Measurements from ENCODE around the gene KIAA1217. TPM values are rescaled to one million over a fixed set of nuclear protein-coding genes. Genes with fewer than 3 reads are reported as not detected.

KIAA1217 gene
- polyA plus RNA-seq, 3 donors = not detected

GRCh38 chr10:24310104-24310503 lies 101.2 kb downstream of the KIAA1217 start:
- H3K4me1 Mint-ChIP-seq = no peaks in the 10 kb centered on the region
- H3K4me2 ChIP-seq (replicated peaks; ENCODE audit: extremely low read depth, low read length, poor library complexity, severe bottlenecking) = no peak overlapping the region
- intact Hi-C loops (cut with micrococcal nuclease) = no loop called here
- no peak overlapping the region for H3K27ac Mint-ChIP-seq
- H3K27me3 ChIP-seq (ENCODE audit: control insufficient read depth in 2 of 2, insufficient read depth in 2 of 2, low read length in 2 of 2) = no peaks in the 10 kb centered on the region
- H3K4me1 ChIP-seq (ENCODE audit: control insufficient read depth in 1 of 2, insufficient read depth in 2 of 2, low read length in 2 of 2) = no peaks in the 10 kb centered on the region
- no peaks in the 10 kb centered on the region for H3K36me3 ChIP-seq (replicated peaks in 1 of 2; ENCODE audit: control insufficient read depth in 1 of 2, insufficient read depth in 2 of 2, low read length in 2 of 2)
- no peak overlapping the region for H3K9ac ChIP-seq (ENCODE audit: insufficient read depth, low read length, poor library complexity, severe bottlenecking)
- peaks cover 0 to 2% (median 2%) of the 10 kb centered on the region in 3 donors for H3K27me3 Mint-ChIP-seq (ENCODE audit: low read depth in 3 of 3)
- H3K9me3 Mint-ChIP-seq = peaks cover 0 to 16% (median 9%) of the 10 kb centered on the region in 7 donors
- DNase-seq = no peak
- H3K27ac ChIP-seq (ENCODE audit: low read depth in 1 of 2, low read length in 2 of 2) = no peak overlapping the region
- TF ChIP-seq CTCF (IDR thresholded peaks at IDR 0.05) = no peak
- H2AFZ ChIP-seq (ENCODE audit: insufficient read depth, low read depth, low read length, poor library complexity, severe bottlenecking) = no peak overlapping the region
- no peaks in the 10 kb centered on the region for H3K9me3 ChIP-seq (replicated peaks in 1 of 2; ENCODE audit: control insufficient read depth in 1 of 2, insufficient read depth in 1 of 2, low read length in 2 of 2)
- no peak overlapping the region for H3K4me3 Mint-ChIP-seq
- H3K4me3 ChIP-seq (replicated peaks in 1 of 3; ENCODE audit: low read depth in 2 of 3, low read length in 3 of 3) = no peak overlapping the region
- H3K79me2 ChIP-seq (ENCODE audit: insufficient read depth, low read length) = no peaks in the 10 kb centered on the region
- H4K20me1 ChIP-seq (ENCODE audit: insufficient read depth, low read length) = no peaks in the 10 kb centered on the region
- no peaks in the 10 kb centered on the region for H3K36me3 Mint-ChIP-seq
- no CpG with 5 or more reads among the region's 5 CpGs for WGBS (ENCODE audit: insufficient coverage)

- no peaks in the 10 kb centered on the region for H3K4me1 Mint-ChIP-seq
- 77% methylated on average over 5 of the region's 6 CpGs for WGBS (ENCODE audit: insufficient coverage)
Observed at GRCh38 chr10:24311888-24312287, 103.0 kb downstream of the KIAA1217 start.

More at GRCh38 chr10:24311888-24312287, 103.0 kb downstream of the KIAA1217 start:
- TF ChIP-seq CTCF (IDR thresholded peaks at IDR 0.05) = no peak
- intact Hi-C loops (cut with micrococcal nuclease) = no loop called here
- H3K9me3 Mint-ChIP-seq = peaks cover 0 to 16% (median 6%) of the 10 kb centered on the region in 7 donors
- Histone ChIP-seq H4K20me1 (ENCODE audit: insufficient read depth, low read length) (no peaks in the 10 kb centered on the region), H3K36me3 (replicated peaks in 1 of 2; ENCODE audit: control insufficient read depth in 1 of 2, insufficient read depth in 2 of 2, low read length in 2 of 2) (no peaks in the 10 kb centered on the region), H3K79me2 (ENCODE audit: insufficient read depth, low read length) (no peaks in the 10 kb centered on the region), H3K4me2 (replicated peaks; ENCODE audit: extremely low read depth, low read length, poor library complexity, severe bottlenecking) (no peak overlapping the region), H2AFZ (ENCODE audit: insufficient read depth, low read depth, low read length, poor library complexity, severe bottlenecking) (no peak overlapping the region), H3K4me1 (ENCODE audit: control insufficient read depth in 1 of 2, insufficient read depth in 2 of 2, low read length in 2 of 2) (no peaks in the 10 kb centered on the region), H3K9ac (ENCODE audit: insufficient read depth, low read length, poor library complexity, severe bottlenecking) (no peak overlapping the region), H3K27ac (ENCODE audit: low read depth in 1 of 2, low read length in 2 of 2) (no peak overlapping the region), H3K9me3 (replicated peaks in 1 of 2; ENCODE audit: control insufficient read depth in 1 of 2, insufficient read depth in 1 of 2, low read length in 2 of 2) (no peaks in the 10 kb centered on the region), H3K4me3 (replicated peaks in 1 of 3; ENCODE audit: low read depth in 2 of 3, low read length in 3 of 3) (no peak overlapping the region), H3K27me3 (ENCODE audit: control insufficient read depth in 2 of 2, insufficient read depth in 2 of 2, low read length in 2 of 2) (no peaks in the 10 kb centered on the region)
- no peak overlapping the region for H3K4me3 Mint-ChIP-seq
- no peak for DNase-seq
- H3K36me3 Mint-ChIP-seq = no peaks in the 10 kb centered on the region
- peaks cover 0 to 2% (median 0%) of the 10 kb centered on the region in 3 donors for H3K27me3 Mint-ChIP-seq (ENCODE audit: low read depth in 3 of 3)
- no peak overlapping the region for H3K27ac Mint-ChIP-seq
